ENCODE data around the gene CORO2B. TPM values are rescaled to one million over a fixed set of nuclear protein-coding genes. Genes with fewer than 3 reads are reported as not detected.

The CORO2B gene
- total and polyA plus RNA-seq, 9 of the 15 experiments (the other 6 are each of a cell fraction or from before 2014, with no cell fraction given): not detected

GRCh38 chr15:68617001-68617400 lies 38.2 kb downstream of the CORO2B start (continued):
- no peak for TF ChIP-seq ZNF639 (CRISPR knock-in tag; conservative IDR thresholded peaks at IDR 0.05 in 1 of 2, IDR thresholded peaks at IDR 0.05 in 1 of 2)

- whole genome bisulfite sequencing (ENCODE audit: insufficient coverage, low coverage, missing lambda C conversion rate): 6% methylated on average over 1 of the region's 1 CpG
- CTCF ChIA-PET (ENCODE audit: low intra/inter-chr PET ratio): no interaction called here
- DNase-seq (ENCODE audit: extremely low read depth in 1 of 4, low spot score in 3 of 4) (no peak), ATAC-seq (no peak), FAIRE-seq (no peak)
- Histone ChIP-seq H3K4me1 (replicated peaks in 1 of 2; ENCODE audit: control insufficient read depth in 2 of 2, insufficient read depth in 2 of 2, low read length in 2 of 2) (peaks cover 2 to 3% of the 10 kb centered on the region in 2 experiments; a peak in 1 of 5 replicates), H3K9me3 (replicated peaks; ENCODE audit: control insufficient read depth, insufficient read depth, low read depth, low read length) (no peaks in the 10 kb centered on the region), H2AFZ (ENCODE audit: low read depth, low read length) (no peak overlapping the region), H3K27me3 (ENCODE audit: control insufficient read depth in 2 of 2, insufficient read depth in 2 of 2, low read length in 2 of 2) (peaks cover 17 to 43% of the 10 kb centered on the region in 2 experiments), H4K20me1 (replicated peaks; ENCODE audit: control insufficient read depth, insufficient read depth, low read length) (peaks cover 4% of the 10 kb centered on the region; the same call in 1 of the 2 replicates), H3K4me3 (no peak overlapping the region), H3K9ac (ENCODE audit: insufficient read depth in 1 of 2, low read depth in 2 of 2, low read length in 2 of 2) (no peak overlapping the region), H3K9me1 (ENCODE audit: control insufficient read depth, insufficient read depth, low read length) (no peaks in the 10 kb centered on the region), H3K27ac (ENCODE audit: extremely low read depth, low read depth, low read length) (no peak overlapping the region), H3K36me3 (ENCODE audit: control insufficient read depth, insufficient read depth, low read length) (no peaks in the 10 kb centered on the region), H3K4me2 (ENCODE audit: insufficient read depth, low read length) (no peak overlapping the region), H3K79me2 (ENCODE audit: control insufficient read depth, insufficient read depth, low read length) (no peaks in the 10 kb centered on the region)
- intact Hi-C loops (cut with micrococcal nuclease) (no loop called here), in situ Hi-C loops (cut with MboI) (no loop called here)
- no peak for TF ChIP-seq ZBTB33 (CRISPR knock-in tag; IDR thresholded peaks at IDR 0.05)
- TF ChIP-seq SLC30A9 (CRISPR knock-in tag; IDR thresholded peaks at IDR 0.05): no peak
- no peak for TF ChIP-seq ARID4B (CRISPR knock-in tag; IDR thresholded peaks at IDR 0.05)
- no peak for TF ChIP-seq SIRT6 (IDR thresholded peaks at IDR 0.05; ENCODE audit: low read depth, low read length)
- TF ChIP-seq SMAD3 (CRISPR knock-in tag; conservative IDR thresholded peaks at IDR 0.05): no peak
- POLR2A ChIA-PET: interaction anchor here (0.6 kb wide), 1 partner anchor 85 kb away, joined by 4 read pairs; no protein-coding TSS in a partner anchor
- no TSS peak for BruUV-seq (replicated peaks)
Observed at GRCh38 chr15:68617777-68618176, 39.0 kb downstream of the CORO2B start.

All from K562 (cell line).